OCI-LY3 (cell line): ENCODE results near the gene GRID1.

ENCODE experiments used
- H2AFZ ChIP-seq: fragments of 200-600, 300-600 bp; shearing (Covaris generic); 2 replicates; pipeline ENCODE4 v1.6.0; 2014; ENCODE audit warnings: antibody characterized with exemption, low read depth, low read length
- H3K27ac ChIP-seq: fragments of 200-600, 300-600 bp; sonication (generic); 2 replicates; pipeline ENCODE4 v1.5.1; 2014; ENCODE audit warnings: mild to moderate bottlenecking, low read length, moderate library complexity, mixed read lengths
- H3K27me3 ChIP-seq: fragments of 200-600, 300-600 bp; sonication (generic); 2 replicates; pipeline ENCODE4 v1.6.1; 2014; ENCODE audit warnings: low read depth, low read length, mixed read lengths
- H3K36me3 ChIP-seq: fragments of 200-600, 300-600 bp; sonication (generic); replicated peaks from 2 replicates; pipeline ENCODE3; 2014; ENCODE audit warnings: low read depth, low read length, mixed read lengths
- H3K4me1 ChIP-seq: fragments of 300-600, 200-600 bp; sonication (generic); 2 replicates; pipeline ENCODE4 v1.6.1; 2014; ENCODE audit warnings: low read length, mixed read lengths
- H3K4me2 ChIP-seq: fragments of 200-600, 300-600 bp; sonication (generic); 2 replicates; pipeline ENCODE4 v1.6.1; 2014; ENCODE audit warnings: low read length, mixed read lengths
- H3K4me3 ChIP-seq: fragments of 300-600, 200-600 bp; sonication (generic); 2 replicates; pipeline ENCODE4 v1.5.1; 2014; ENCODE audit warnings: antibody characterized with exemption, mild to moderate bottlenecking, low read length, moderate library complexity
- H3K79me2 ChIP-seq: fragments of 300-600, 200-600 bp; shearing (Covaris generic); 2 replicates; pipeline ENCODE4 v1.6.1; 2014; ENCODE audit warnings: mild to moderate bottlenecking, low read length, mixed read lengths
- H3K9ac ChIP-seq: fragments of 300-600, 200-600 bp; shearing (Covaris generic); 2 replicates; pipeline ENCODE4 v1.6.0; 2014; ENCODE audit warnings: mild to moderate bottlenecking, low read length, moderate library complexity
- H3K9me3 ChIP-seq: fragments of 200-600, 300-600 bp; shearing (Covaris generic); 2 replicates; pipeline ENCODE4 v1.6.1; 2014; ENCODE audit warnings: low read length, mixed read lengths; ENCODE audit not compliant: insufficient read depth
- H4K20me1 ChIP-seq: fragments of 200-600, 300-600 bp; sonication (generic); 2 replicates; pipeline ENCODE4 v1.6.1; 2016; ENCODE audit warnings: low read length, mixed read lengths; ENCODE audit not compliant: insufficient read depth
- CTCF ChIP-seq: fragments of 200-600, 300-600 bp; sonication (generic); IDR thresholded peaks from 2 replicates; pipeline ENCODE4 v1.5.1; 2014; ENCODE audit warnings: antibody characterized with exemption, low read length, low read depth
- EZH2phosphoT487 ChIP-seq: fragments of 200-600 bp; shearing (Covaris generic); IDR thresholded peaks from 2 replicates; pipeline ENCODE4 v1.6.1; 2018; ENCODE audit warnings: antibody characterized with exemption, mixed run types, low read depth

The GRID1 gene

GRCh38 chr10:85924382-85925102 is 442.1 kb downstream of the GRID1 start:
- H3K9ac ChIP-seq, result no peak overlapping the region
- H3K79me2 ChIP-seq, result no peaks in the 10 kb centered on the region
- H3K4me2 ChIP-seq, result no peak overlapping the region
- no peaks in the 10 kb centered on the region for H3K36me3 ChIP-seq
- no peaks in the 10 kb centered on the region for H4K20me1 ChIP-seq
- no peak overlapping the region for H3K4me3 ChIP-seq
- H3K27me3 ChIP-seq, result no peaks in the 10 kb centered on the region; the same call in 1 of the 2 replicates
- H3K27ac ChIP-seq, result no peak overlapping the region
- no peaks in the 10 kb centered on the region for H3K4me1 ChIP-seq
- TF ChIP-seq EZH2phosphoT487 (no peak), CTCF (no peak)
- H2AFZ ChIP-seq, result no peak overlapping the region
- H3K9me3 ChIP-seq, result no peaks in the 10 kb centered on the region

- Histone ChIP-seq H3K9me3 (no peaks in the 10 kb centered on the region), H3K36me3 (no peaks in the 10 kb centered on the region), H3K9ac (no peak overlapping the region), H4K20me1 (no peaks in the 10 kb centered on the region), H3K27ac (no peak overlapping the region), H3K4me2 (no peak overlapping the region), H2AFZ (no peak overlapping the region), H3K79me2 (no peaks in the 10 kb centered on the region), H3K4me3 (no peak overlapping the region), H3K4me1 (no peaks in the 10 kb centered on the region), H3K27me3 (no peaks in the 10 kb centered on the region; the same call in 1 of the 2 replicates)
- no peak for TF ChIP-seq EZH2phosphoT487
- TF ChIP-seq CTCF, result no peak
Observed at GRCh38 chr10:85922356-85923129, 444.1 kb downstream of the GRID1 start.

- no peak overlapping the region for H3K27ac ChIP-seq
- no peaks in the 10 kb centered on the region for H3K79me2 ChIP-seq
- H3K4me2 ChIP-seq, result no peak overlapping the region
- H3K4me1 ChIP-seq, result no peaks in the 10 kb centered on the region
- no peak overlapping the region for H3K4me3 ChIP-seq
- no peak overlapping the region for H2AFZ ChIP-seq
- H3K36me3 ChIP-seq, result no peaks in the 10 kb centered on the region
- no peak for TF ChIP-seq EZH2phosphoT487
- no peaks in the 10 kb centered on the region for H3K9me3 ChIP-seq
- H3K27me3 ChIP-seq, result no peaks in the 10 kb centered on the region; the same call in 1 of the 2 replicates
- no peak overlapping the region for H3K9ac ChIP-seq
- H4K20me1 ChIP-seq, result no peaks in the 10 kb centered on the region
Observed at GRCh38 chr10:85921789-85922188, 444.8 kb downstream of the GRID1 start.

DNA sequence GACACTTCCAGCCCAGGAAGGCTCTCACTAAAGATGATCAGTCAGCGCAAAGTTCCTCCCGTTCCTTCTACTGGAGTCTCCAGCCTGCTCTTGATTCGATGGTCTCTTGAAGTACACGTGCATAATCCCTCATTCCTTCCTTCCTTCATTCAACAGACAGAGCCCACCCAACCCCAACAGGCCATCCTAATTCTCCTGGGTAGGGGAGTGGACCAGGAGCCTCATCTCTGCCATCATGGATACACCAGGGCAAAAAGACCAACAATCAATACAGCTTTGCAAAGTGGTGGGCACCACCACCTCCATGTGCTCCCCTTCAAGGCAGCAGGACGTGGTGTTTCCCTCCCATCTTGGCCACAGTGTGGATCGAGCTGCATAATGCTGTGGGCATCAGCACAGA is 446.3 kb downstream of the GRID1 start:
- Histone ChIP-seq H3K4me1 (no peaks in the 10 kb centered on the region), H3K36me3 (no peaks in the 10 kb centered on the region), H4K20me1 (no peaks in the 10 kb centered on the region), H3K27me3 (no peaks in the 10 kb centered on the region; the same call in 1 of the 2 replicates), H3K4me3 (no peak overlapping the region), H2AFZ (no peak overlapping the region), H3K9me3 (no peaks in the 10 kb centered on the region), H3K79me2 (no peaks in the 10 kb centered on the region), H3K9ac (no peak overlapping the region), H3K4me2 (no peak overlapping the region), H3K27ac (no peak overlapping the region)
- TF ChIP-seq CTCF (no peak), EZH2phosphoT487 (no peak)
